ENCODE results near the gene PRKAA1.
A peak's percentile ranks its signal among the peaks of the same experiment; 100 is the strongest.

The PRKAA1 gene

DNA sequence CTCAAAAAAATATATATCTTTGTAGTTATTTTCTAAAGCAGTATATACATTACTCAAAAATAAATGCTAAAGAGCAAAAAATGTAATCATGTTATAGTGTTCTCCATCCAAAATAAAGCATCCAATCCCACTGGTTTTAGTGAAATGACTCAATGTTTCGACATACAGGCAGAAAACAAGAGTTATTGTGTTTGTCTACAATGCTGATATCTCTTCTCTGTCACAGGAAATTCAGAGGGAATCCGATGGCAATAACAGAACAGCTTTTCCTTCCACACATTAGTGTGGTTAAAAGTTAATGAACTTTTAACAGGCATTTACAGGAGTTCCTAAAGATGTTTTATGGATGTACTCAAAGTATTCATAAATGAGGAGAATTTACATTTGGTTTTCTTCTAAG is 54.4 kb downstream of the PRKAA1 start:
- in situ Hi-C loops (cut with MboI; ENCODE audit: low pct_unique_long_range_greater_than_20kb, low sequenced_read_pairs, unreplicated experiment): loop anchor here (25.0 kb wide), 1 partner anchor 1156 kb away; no protein-coding TSS in a partner anchor
- TF ChIP-seq, protein P1, sequence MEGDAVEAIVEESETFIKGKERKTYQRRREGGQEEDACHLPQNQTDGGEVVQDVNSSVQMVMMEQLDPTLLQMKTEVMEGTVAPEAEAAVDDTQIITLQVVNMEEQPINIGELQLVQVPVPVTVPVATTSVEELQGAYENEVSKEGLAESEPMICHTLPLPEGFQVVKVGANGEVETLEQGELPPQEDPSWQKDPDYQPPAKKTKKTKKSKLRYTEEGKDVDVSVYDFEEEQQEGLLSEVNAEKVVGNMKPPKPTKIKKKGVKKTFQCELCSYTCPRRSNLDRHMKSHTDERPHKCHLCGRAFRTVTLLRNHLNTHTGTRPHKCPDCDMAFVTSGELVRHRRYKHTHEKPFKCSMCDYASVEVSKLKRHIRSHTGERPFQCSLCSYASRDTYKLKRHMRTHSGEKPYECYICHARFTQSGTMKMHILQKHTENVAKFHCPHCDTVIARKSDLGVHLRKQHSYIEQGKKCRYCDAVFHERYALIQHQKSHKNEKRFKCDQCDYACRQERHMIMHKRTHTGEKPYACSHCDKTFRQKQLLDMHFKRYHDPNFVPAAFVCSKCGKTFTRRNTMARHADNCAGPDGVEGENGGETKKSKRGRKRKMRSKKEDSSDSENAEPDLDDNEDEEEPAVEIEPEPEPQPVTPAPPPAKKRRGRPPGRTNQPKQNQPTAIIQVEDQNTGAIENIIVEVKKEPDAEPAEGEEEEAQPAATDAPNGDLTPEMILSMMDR (IDR thresholded peaks at IDR 0.05; ENCODE audit: extremely low read depth, insufficient read depth, missing control alignments): no peak
- DNase-seq (ENCODE audit: low spot score): no peak

DNA sequence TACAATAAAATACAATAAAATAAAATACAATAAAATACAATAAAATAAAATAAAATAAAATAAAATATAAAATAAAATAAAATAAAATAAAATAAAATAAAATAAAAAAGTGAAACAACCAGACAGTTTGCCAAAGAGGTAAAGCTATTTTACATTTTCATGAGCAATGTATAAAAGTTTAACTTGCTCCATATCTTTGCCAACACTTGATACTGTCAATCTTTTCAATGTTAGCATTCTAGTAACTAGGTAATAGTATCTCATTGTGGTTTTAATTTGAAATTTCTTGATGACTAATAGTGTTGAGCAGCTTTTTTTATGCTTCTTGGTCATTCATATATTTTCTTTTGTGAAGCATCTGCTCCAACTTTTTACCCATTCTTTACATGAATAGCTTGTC is 59.7 kb downstream of the PRKAA1 start:
- in situ Hi-C loops (cut with MboI; ENCODE audit: low pct_unique_long_range_greater_than_20kb, low sequenced_read_pairs, unreplicated experiment): loop anchor here (25.0 kb wide), 1 partner anchor 1151 kb away; no protein-coding TSS in a partner anchor
- TF ChIP-seq, protein P1 (IDR thresholded peaks at IDR 0.05; ENCODE audit: extremely low read depth, insufficient read depth, missing control alignments): no peak
- no peak for DNase-seq (ENCODE audit: low spot score)

DNA sequence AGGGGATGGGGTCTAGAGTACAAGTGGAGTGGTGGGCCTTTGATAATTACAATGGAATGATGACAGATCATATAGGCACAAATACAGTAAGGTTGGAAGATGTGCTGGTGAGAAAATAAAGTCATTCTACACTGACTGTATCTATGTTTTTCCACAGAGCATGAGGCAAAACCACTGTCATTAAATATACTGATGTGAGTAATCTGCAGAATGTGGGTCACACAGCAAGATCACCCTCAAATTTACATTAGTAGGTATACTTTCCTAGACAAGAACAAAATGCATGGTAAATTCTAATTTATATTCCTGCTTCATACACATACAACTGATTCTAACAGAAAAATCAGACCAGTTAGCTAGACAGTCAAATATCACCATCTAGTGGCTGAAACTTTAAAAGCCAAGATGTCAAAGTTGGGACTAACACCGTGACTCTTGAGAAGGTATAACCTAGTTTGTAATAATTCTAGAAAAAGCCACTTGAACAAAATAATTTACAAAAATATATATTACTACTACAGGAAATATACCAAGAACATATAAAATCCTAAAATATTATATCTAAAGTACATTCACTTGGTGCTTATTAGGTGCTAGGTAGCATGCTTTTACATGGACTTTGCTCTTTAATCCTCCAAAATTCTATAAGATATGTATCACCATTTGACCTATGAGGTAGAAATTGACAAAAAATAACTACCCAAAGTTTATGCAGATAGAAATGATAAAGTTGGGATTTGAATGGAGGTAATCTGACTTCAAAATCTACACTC is 61.9 kb downstream of the PRKAA1 start:
- peak; percentile 48 for DNase-seq (ENCODE audit: low spot score)
- in situ Hi-C loops (cut with MboI; ENCODE audit: low pct_unique_long_range_greater_than_20kb, low sequenced_read_pairs, unreplicated experiment): loop anchor here (25.0 kb wide), 1 partner anchor 1149 kb away; no protein-coding TSS in a partner anchor
- TF ChIP-seq, protein P1 (IDR thresholded peaks at IDR 0.05; ENCODE audit: extremely low read depth, insufficient read depth, missing control alignments): peak; percentile 75

DNA sequence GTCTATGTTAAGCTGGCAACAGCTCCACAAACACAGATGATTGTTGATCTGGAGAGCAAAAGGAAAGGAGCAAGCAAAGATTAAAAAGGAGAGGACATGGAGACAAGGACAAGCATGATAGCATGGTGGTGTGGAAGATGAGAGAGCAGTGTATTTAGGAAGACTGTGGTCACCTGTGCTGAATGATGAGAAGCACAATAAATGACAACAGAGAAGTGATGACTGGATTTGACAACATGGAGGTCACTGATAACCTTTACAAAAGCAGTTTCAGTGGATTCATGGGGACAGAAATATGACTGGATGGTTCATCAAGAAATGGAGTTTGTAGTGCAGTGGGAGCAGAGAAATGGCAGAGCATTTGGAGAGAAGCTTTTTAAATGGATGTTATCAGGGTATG is 62.6 kb downstream of the PRKAA1 start:
- in situ Hi-C loops (cut with MboI; ENCODE audit: low pct_unique_long_range_greater_than_20kb, low sequenced_read_pairs, unreplicated experiment): loop anchor here (25.0 kb wide), 1 partner anchor 1148 kb away; no protein-coding TSS in a partner anchor
- no peak for DNase-seq (ENCODE audit: low spot score)
- TF ChIP-seq, protein P1 (IDR thresholded peaks at IDR 0.05; ENCODE audit: extremely low read depth, insufficient read depth, missing control alignments): no peak

DNA sequence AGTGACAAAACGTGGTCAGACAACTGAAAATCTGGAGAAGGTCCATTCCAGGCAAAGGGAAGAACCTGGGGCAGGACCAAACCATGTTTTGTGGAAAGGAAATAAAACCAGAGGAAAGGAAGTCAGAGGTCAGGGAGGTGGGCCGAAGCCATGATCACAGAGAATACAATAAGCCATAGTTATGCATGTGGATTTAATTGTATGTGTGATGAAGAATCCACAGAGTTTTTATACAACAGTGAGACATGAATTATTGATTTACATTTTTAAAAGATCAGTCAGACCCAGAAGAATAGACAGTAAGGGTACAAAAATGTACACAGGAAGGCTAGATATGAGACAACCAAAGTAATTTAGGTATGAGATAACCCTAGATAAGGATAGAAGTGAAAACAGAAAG is 63.2 kb downstream of the PRKAA1 start:
- in situ Hi-C loops (cut with MboI; ENCODE audit: low pct_unique_long_range_greater_than_20kb, low sequenced_read_pairs, unreplicated experiment): loop anchor here (25.0 kb wide), 1 partner anchor 1148 kb away; no protein-coding TSS in a partner anchor
- DNase-seq (ENCODE audit: low spot score): no peak
- TF ChIP-seq, protein P1 (IDR thresholded peaks at IDR 0.05; ENCODE audit: extremely low read depth, insufficient read depth, missing control alignments): no peak

DNA sequence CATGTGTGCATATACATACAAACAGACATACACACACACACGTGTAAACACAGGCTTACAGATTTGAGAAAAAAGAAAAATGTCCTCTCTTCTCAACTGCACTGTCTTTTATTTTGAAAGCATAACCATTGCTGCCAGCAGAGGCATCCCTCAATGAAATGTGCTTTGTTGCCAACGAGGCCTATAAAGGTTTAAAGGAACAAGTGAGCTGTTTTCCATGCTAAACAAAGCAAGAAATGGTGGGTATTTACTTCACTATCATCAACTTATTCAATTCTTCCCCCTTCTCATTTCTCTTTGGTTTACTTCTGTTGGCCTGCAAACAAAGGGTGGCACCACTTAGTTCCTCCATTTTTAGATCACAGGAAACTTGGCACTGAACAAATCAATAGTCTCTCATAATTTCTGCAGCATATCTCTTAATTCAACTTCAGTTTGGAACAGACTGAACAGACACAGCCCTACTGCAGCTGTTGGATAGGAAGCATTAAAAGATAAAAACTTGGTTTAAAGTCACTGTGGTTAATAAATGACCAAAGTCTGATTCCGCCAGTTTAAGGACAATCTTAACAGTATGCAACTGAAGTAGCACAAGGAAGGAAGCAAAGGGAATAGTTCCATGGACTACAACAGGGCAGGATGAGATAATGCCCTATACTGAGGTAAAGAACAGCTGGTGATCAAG is 64.2 kb downstream of the PRKAA1 start:
- in situ Hi-C loops (cut with MboI; ENCODE audit: low pct_unique_long_range_greater_than_20kb, low sequenced_read_pairs, unreplicated experiment): loop anchor here (25.0 kb wide), 1 partner anchor 1147 kb away; no protein-coding TSS in a partner anchor
- DNase-seq (ENCODE audit: low spot score): no peak
- TF ChIP-seq, protein P1 (IDR thresholded peaks at IDR 0.05; ENCODE audit: extremely low read depth, insufficient read depth, missing control alignments): no peak

Data from GM13977 (cell line).